ENCODE results near the gene FLOT1.
"Not testable (repeated sequence)": the region's sequence is repeated elsewhere in the genome, so short reads cannot be mapped to it uniquely, and the experiment has no call there.

The FLOT1 gene

GRCh38 chr6:30725713-30726505 is 16.6 kb downstream of the FLOT1 start:
- H3K9me2 ChIP-seq (ENCODE audit: low read depth, low read length) = no peaks in the 10 kb centered on the region
- H3K27me3 ChIP-seq (ENCODE audit: insufficient read depth, low read length) = no peaks in the 10 kb centered on the region
- peaks cover 28% of the 10 kb centered on the region for H3K4me1 ChIP-seq (ENCODE audit: insufficient read depth, low read length, severe bottlenecking)
- no peak overlapping the region for H2AFZ ChIP-seq (ENCODE audit: low read length)
- peaks cover 64% of the 10 kb centered on the region for H3K36me3 ChIP-seq (ENCODE audit: insufficient read depth, low read length)
- H3K9me3 ChIP-seq (ENCODE audit: low read length) = no peaks in the 10 kb centered on the region
- H3K79me2 ChIP-seq (ENCODE audit: insufficient read depth, low read length) = peaks cover 13% of the 10 kb centered on the region
- H3K27ac ChIP-seq (ENCODE audit: low read depth, low read length, poor library complexity, severe bottlenecking) = peak overlapping the region; percentile 24
- no peak for TF ChIP-seq CTCF (IDR thresholded peaks at IDR 0.05; ENCODE audit: low read length)
- TF ChIP-seq EZH2 (IDR thresholded peaks at IDR 0.05; ENCODE audit: borderline replicate concordance, low read length) = no peak
- H3K4me3 ChIP-seq (ENCODE audit: low read depth, low read length, poor library complexity, severe bottlenecking) = no peak overlapping the region
- no peak overlapping the region for H3K4me2 ChIP-seq (ENCODE audit: low read length)
- no peaks in the 10 kb centered on the region for H4K20me1 ChIP-seq (ENCODE audit: insufficient read depth, low read length)
- H3F3A ChIP-seq (ENCODE audit: insufficient read depth, low read length) = peaks cover 39% of the 10 kb centered on the region
- H3K9ac ChIP-seq (ENCODE audit: low read length) = no peak overlapping the region

- no peaks in the 10 kb centered on the region for H3K9me3 ChIP-seq (ENCODE audit: low read length)
These were observed 17.4 kb downstream of the FLOT1 start for GRCh38 chr6:30724906-30725667.

GRCh38 chr6:30723843-30724741 is 18.4 kb downstream of the FLOT1 start:
- H3K9me3 ChIP-seq (ENCODE audit: low read length); H3K27me3 ChIP-seq (ENCODE audit: insufficient read depth, low read length); H3K27ac ChIP-seq (ENCODE audit: low read depth, low read length, poor library complexity, severe bottlenecking); H3K9me2 ChIP-seq (ENCODE audit: low read depth, low read length); H4K20me1 ChIP-seq (ENCODE audit: insufficient read depth, low read length); H3K9ac ChIP-seq (ENCODE audit: low read length); H3K4me3 ChIP-seq (ENCODE audit: low read depth, low read length, poor library complexity, severe bottlenecking); H2AFZ ChIP-seq (ENCODE audit: low read length): not testable (repeated sequence)
- peaks cover 39% of the 10 kb centered on the region for H3F3A ChIP-seq (ENCODE audit: insufficient read depth, low read length)
- peaks cover 25% of the 10 kb centered on the region for H3K4me1 ChIP-seq (ENCODE audit: insufficient read depth, low read length, severe bottlenecking)
- peaks cover 19% of the 10 kb centered on the region for H3K79me2 ChIP-seq (ENCODE audit: insufficient read depth, low read length)
- peak overlapping the region; percentile 22; the same call in 1 of the 2 replicates for H3K4me2 ChIP-seq (ENCODE audit: low read length)
- H3K36me3 ChIP-seq (ENCODE audit: insufficient read depth, low read length) = peaks cover 58% of the 10 kb centered on the region

More at GRCh38 chr6:30724906-30725667, 17.4 kb downstream of the FLOT1 start:
- H3K4me1 ChIP-seq (ENCODE audit: insufficient read depth, low read length, severe bottlenecking) = peaks cover 20% of the 10 kb centered on the region
- H3K27me3 ChIP-seq (ENCODE audit: insufficient read depth, low read length) = no peaks in the 10 kb centered on the region
- no peaks in the 10 kb centered on the region for H3K9me2 ChIP-seq (ENCODE audit: low read depth, low read length)
- H3K79me2 ChIP-seq (ENCODE audit: insufficient read depth, low read length) = peaks cover 19% of the 10 kb centered on the region
- TF ChIP-seq CTCF (IDR thresholded peaks at IDR 0.05; ENCODE audit: low read length) (no peak), EZH2 (IDR thresholded peaks at IDR 0.05; ENCODE audit: borderline replicate concordance, low read length) (no peak)
- H3F3A ChIP-seq (ENCODE audit: insufficient read depth, low read length) = peaks cover 39% of the 10 kb centered on the region
- no peak overlapping the region for H3K9ac ChIP-seq (ENCODE audit: low read length)
- no peak overlapping the region; the same call in 1 of the 2 replicates for H3K4me2 ChIP-seq (ENCODE audit: low read length)
- H3K27ac ChIP-seq (ENCODE audit: low read depth, low read length, poor library complexity, severe bottlenecking) = peak overlapping the region; percentile 24
- H3K36me3 ChIP-seq (ENCODE audit: insufficient read depth, low read length) = peaks cover 65% of the 10 kb centered on the region
- no peak overlapping the region for H3K4me3 ChIP-seq (ENCODE audit: low read depth, low read length, poor library complexity, severe bottlenecking)
- no peaks in the 10 kb centered on the region for H4K20me1 ChIP-seq (ENCODE audit: insufficient read depth, low read length)
- H2AFZ ChIP-seq (ENCODE audit: low read length) = no peak overlapping the region

- Histone ChIP-seq H3F3A (ENCODE audit: insufficient read depth, low read length) (peaks cover 39% of the 10 kb centered on the region), H3K36me3 (ENCODE audit: insufficient read depth, low read length) (peaks cover 58% of the 10 kb centered on the region), H3K27ac (ENCODE audit: low read depth, low read length, poor library complexity, severe bottlenecking) (peak overlapping the region; percentile 39), H3K4me1 (ENCODE audit: insufficient read depth, low read length, severe bottlenecking) (peaks cover 33% of the 10 kb centered on the region), H3K4me3 (ENCODE audit: low read depth, low read length, poor library complexity, severe bottlenecking) (peak overlapping the region; percentile 100), H3K79me2 (ENCODE audit: insufficient read depth, low read length) (peaks cover 24% of the 10 kb centered on the region), H3K9ac (ENCODE audit: low read length) (peak overlapping the region; percentile 49), H3K4me2 (ENCODE audit: low read length) (peak overlapping the region; percentile 88)
- H3K9me2 ChIP-seq (ENCODE audit: low read depth, low read length); H3K9me3 ChIP-seq (ENCODE audit: low read length); H2AFZ ChIP-seq (ENCODE audit: low read length); H3K27me3 ChIP-seq (ENCODE audit: insufficient read depth, low read length); H4K20me1 ChIP-seq (ENCODE audit: insufficient read depth, low read length): not testable (repeated sequence)
These were observed 19.2 kb downstream of the FLOT1 start for GRCh38 chr6:30723159-30723842.

Measured in OCI-LY1 (cell line).